GM12801 (cell line): ENCODE measurements around the gene MAP10.

Experiments
- CTCF ChIP-seq: IDR thresholded peaks from one replicate; pipeline ENCODE4 v1.5.1; 2011; ENCODE audit warnings: control low read depth; ENCODE audit not compliant: insufficient read length; ENCODE audit errors: extremely low read depth

Gene MAP10

GRCh38 chr1:232806186-232806510, 932 bp downstream of the MAP10 start:
- TF ChIP-seq CTCF = no peak

- no peak for TF ChIP-seq CTCF
Observed at GRCh38 chr1:232810856-232811255, 5.6 kb downstream of the MAP10 start.

- no peak for TF ChIP-seq CTCF
Observed at GRCh38 chr1:232812560-232812959, 7.3 kb downstream of the MAP10 start.

- TF ChIP-seq CTCF = no peak
Observed at GRCh38 chr1:232813097-232813496, 7.9 kb downstream of the MAP10 start.

GRCh38 chr1:232813760-232814159, 8.5 kb downstream of the MAP10 start:
- no peak for TF ChIP-seq CTCF

- TF ChIP-seq CTCF = no peak
Observed at GRCh38 chr1:232816324-232816723, 11.1 kb downstream of the MAP10 start.

GRCh38 chr1:232818040-232818439, 12.8 kb downstream of the MAP10 start:
- no peak for TF ChIP-seq CTCF

- no peak for TF ChIP-seq CTCF
Observed at GRCh38 chr1:232820431-232820830, 15.2 kb downstream of the MAP10 start.
